ENCODE data around the gene CTBP2.

CTBP2 gene

DNA sequence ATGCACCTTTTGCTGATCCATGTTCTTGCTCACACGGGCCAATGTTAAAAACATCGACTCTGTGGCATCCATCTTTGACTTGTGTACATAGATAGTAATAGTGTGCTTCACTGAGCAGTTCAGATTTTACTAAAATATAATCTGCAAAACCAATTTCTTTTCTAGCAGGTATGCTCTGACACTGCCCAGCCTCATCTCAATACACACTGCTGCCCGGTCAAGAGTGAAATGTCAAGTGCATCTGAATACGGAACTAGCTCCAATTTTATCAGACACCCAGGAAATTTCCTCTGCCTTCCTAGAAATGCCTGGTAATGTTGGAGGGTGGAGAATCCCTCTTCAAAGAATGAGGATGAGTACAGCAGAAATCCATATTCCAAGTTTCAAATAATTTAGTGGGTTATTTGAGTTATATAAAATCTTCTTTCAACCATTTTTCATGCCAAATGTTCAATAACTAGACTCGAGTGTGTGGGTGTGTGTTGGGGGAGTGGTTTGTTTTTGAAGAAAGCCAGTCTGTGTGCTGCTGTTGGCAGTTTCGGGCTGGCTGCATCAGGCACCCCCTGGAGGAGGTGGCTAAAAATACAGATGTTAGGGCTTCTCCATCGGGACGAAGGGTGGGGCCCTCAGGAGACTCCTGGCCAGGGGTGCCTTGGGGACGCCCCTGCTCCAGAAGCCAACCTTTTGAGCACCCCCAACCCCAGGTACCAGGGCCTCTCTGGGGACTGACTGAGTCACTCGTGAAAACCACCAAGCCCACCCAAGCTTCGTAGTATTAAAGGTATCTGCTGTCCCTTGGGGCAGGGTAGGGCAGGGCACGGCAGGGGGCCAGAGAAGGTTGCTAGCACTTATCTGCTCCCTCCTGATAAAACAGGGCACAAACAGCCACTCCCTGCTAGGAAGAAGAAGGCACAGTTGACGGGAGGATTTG lies 15.4 kb downstream of the CTBP2 start:
- DNase-seq (ENCODE audit: low read depth in 1 of 2, low spot score in 1 of 2), result no peak

DNA sequence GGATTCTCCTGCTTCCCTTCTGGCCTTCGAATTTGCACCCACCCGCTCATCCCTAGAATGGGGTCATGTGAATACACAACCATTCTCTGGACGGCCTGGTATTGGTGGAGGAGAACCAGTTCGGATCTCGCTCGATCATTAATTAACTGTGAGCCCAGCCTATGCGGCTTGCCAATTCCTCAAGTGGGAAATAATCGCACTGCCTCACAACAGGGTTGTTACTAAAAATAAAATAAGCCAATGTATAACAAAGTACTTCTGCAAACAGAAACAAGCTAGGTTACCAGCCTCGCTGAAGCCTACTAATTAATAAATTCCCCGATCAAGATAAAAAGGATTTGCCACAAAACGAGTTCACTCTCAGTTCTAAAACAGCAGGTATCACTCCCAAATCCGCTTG lies 16.2 kb downstream of the CTBP2 start:
- no peak for DNase-seq (ENCODE audit: low read depth in 1 of 2, low spot score in 1 of 2)

DNA sequence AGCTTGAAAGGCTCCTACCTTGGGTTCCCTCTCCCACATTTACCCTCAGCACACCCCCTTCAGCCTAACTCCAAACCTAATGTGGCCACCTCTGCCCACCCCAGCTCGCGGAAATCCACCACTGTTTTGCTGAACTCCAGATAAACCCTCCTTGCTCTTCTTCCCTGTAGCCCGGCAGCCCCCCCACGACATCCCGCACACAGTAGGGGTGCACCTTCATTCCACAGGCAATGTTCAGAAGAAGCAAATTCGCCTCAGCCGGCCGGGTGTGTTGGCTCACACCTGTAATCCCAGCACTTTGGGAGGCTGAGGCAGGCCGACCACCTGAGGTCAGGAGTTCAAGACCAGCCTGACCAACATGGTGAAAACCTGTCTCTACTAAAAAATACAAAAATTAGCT lies 17.4 kb downstream of the CTBP2 start:
- DNase-seq (ENCODE audit: low read depth in 1 of 2, low spot score in 1 of 2), result no peak

DNA sequence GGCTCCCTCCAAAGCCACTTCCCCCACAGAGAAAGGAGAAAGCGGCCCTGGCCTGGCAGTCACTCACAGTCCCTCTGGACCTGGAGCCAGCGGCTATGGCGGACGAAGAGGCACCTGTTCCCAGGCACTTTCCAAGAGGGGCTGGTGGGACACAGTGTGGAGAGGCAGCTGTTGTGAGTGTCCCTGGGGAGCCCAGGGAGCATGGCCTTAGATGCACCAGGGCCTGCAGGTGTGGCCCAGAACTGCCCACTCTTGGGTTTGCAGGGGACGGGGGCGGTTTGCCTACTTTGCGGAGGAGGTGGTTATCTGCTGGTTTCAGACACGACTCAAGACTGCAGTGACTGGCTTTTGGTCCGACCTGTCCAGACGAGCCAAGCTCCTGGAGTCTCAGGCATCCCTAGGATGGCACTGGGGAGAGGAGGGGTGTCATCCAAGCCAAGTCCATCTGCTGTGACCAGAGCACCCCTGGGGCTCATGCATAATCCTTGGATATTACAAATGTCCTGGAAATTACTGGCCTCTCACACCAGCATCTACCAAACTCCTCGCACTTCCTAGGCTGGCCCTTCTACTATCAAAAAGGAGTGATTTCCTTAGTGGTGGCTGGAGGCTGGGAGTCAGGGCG lies 18.4 kb downstream of the CTBP2 start:
- no peak for DNase-seq (ENCODE audit: low read depth in 1 of 2, low spot score in 1 of 2)

DNA sequence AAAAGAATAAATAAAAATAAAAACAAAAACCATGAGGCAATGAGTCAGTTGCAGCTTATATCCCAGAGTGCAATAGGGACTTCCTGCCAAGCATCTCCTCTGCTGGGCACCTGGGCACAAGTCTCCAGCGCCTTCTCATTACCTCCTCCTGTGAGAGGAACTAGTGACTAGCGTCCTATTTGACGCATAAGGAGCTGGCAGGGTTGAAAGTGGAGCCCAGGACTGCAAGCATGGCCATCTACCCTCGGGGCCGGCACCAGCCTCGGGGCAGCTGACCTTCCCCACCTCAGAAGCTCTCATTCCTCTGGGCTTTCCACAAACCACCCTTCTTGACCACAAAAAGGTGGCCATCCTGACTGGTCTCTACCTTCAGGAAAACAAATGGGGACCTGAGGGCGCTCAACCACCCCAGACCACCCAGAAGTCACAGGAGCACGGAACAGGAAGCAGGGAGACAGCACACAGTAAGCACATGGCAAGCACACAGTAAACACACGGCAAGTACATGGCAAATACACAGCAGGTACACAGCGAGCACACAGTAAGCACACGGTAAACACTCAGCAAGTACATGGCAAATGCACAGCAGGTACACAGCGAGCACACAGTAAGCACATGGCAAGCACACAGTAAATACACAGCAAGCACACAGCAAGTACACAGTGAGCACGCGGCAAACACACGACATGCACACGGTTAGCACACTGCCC lies 19.1 kb downstream of the CTBP2 start:
- DNase-seq (ENCODE audit: low read depth in 1 of 2, low spot score in 1 of 2), result no peak

DNA sequence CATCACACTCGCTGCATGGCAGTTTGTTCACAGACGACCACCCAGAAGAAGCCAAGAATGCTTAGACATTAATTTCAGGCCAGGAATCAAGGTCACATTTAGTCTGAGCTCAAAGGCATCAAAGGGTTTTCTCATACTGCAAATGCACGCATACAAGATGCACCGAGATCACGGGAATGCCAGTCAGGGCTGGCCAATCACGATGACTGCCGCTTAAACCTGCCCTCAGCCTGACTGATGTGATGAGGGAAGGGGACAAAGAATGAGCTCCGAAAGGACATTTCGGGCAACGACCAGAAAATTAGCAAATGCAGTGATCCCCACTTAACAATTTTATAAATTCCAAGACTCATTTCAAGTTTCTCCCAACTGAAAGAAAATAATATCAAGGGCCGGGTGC lies 20.2 kb downstream of the CTBP2 start:
- no peak for DNase-seq (ENCODE audit: low read depth in 1 of 2, low spot score in 1 of 2)

DNA sequence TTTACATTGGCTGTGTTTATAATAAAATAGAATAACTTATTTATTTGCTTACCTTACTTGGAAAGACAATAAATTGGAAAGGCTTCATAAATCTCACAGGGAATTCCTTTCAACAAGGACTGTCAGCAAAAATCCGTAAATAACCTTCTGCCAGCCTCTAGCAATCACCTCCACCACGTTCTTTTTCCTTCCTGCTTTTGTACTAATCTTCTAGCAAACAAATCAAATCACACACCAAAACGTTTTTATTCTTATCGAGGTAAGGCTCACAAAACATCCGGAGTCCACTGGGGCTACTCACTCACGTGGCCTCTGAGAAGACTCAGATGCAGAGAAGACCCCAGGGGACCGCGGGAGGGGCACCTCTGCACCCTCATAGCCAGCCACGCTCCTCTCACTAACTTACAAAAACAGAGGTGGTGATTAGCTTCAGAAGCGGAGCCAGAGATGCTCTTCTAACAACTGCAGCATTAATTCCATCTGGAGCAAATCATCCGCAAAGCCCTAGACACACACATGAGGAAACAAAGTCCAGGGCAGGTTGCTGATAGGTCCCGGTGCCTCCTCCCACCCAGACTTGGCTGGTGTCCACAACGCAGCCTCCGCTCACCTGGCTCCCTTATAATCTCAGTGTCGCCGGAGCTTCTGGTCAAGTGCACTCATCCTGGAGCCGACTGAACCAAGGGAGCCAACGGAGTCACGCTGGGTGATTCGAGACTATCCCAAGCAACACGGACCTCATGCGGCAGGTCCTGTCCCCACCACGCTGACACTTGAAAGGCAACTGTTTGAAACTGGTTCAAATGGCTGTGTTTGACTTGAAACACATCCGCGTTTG lies 22.5 kb downstream of the CTBP2 start:
- no peak for DNase-seq (ENCODE audit: low read depth in 1 of 2, low spot score in 1 of 2)

DNA sequence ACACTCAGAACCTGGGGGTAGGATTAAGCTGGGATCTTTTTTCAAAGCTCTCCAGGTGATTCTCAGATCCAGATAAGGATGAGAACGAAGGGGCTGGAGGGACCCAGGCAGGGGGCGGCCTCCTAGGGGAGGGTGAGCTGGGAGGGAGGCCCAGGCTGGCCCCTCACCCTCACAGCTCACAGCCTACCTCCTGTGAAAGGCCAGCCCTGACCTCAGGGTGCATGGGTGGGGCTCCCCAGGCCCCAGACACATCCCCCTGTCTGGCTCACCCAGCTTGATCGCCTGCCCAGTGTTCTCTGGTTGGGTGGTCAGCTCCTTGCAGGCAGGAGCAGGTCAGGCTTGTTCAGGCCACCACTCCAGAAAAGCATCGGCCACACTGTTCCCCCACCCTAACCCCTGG lies 24.3 kb downstream of the CTBP2 start:
- DNase-seq (ENCODE audit: low read depth in 1 of 2, low spot score in 1 of 2), result no peak

DNA sequence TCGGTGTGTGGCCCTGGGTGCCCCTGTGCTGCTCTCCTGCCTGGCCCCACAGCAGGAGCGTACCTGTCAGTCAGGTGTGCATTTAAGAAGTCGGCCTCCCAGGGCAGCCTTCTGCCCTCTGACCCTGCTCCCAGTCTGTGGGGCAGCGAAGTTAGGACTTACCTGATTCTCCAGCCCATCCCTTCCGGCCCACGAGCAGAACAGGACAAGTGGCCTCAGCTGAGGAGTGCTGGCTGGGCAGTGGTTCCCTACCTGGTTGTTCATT lies 24.7 kb downstream of the CTBP2 start:
- no peak for DNase-seq (ENCODE audit: low read depth in 1 of 2, low spot score in 1 of 2)

DNA sequence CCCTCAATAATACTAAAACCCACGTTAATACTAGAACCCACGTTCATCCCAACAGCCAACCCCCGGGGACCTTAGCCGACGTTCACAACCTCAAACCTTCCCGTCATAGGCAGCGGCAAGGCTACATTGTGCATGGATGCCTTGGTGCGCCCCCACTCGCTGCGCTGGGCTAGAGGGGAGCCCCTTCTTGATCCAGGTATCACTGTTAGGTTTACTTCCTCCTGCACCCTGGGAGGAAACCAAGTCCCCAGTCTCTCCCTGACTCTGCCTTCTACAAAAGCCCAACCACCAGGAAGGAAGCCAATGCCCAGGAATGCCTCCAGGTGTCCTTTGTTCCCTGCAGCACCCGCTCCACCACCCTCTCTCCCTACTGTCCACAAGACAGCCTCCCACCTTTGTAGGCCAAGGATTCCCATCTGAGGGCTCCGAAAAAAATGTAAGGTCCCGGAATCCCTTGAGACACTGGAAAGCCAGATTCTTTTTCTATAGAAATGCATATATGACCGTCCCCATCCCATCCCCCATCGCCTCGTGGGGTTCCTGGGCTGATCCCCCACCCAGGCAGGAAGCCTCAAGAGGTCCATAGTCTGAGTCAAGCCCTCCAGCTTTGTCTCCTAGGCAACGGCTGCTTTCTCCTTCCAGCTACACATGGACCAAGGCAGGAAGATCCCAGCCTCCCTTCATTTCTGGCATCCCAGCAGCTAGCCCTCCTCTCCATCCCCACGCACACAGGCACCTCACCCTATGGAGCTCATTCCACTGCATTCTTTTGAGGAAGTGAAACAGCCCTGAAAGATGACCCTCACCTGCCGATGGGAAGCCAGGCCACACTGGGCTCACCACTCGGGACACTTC lies 25.2 kb downstream of the CTBP2 start:
- DNase-seq (ENCODE audit: low read depth in 1 of 2, low spot score in 1 of 2), result no peak

DNA sequence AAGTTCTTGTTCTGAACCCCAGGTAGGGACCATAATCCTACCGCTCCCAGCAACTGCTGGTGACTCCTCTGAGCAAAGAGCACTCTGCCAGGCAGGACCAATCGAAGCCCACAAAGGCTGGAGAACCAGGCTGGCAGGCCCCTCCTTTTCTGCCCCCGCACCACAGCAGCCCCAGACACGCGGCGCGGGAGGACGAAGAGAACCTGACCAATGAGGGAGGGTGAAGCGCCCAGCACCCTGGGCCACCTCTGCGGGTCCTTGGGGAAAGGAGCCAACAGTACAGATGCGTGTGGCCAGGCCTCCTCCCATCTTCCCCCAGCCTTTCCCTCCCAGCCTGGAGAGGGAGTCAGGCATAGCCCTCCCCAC lies 25.9 kb downstream of the CTBP2 start:
- DNase-seq (ENCODE audit: low read depth in 1 of 2, low spot score in 1 of 2), result no peak

DNA sequence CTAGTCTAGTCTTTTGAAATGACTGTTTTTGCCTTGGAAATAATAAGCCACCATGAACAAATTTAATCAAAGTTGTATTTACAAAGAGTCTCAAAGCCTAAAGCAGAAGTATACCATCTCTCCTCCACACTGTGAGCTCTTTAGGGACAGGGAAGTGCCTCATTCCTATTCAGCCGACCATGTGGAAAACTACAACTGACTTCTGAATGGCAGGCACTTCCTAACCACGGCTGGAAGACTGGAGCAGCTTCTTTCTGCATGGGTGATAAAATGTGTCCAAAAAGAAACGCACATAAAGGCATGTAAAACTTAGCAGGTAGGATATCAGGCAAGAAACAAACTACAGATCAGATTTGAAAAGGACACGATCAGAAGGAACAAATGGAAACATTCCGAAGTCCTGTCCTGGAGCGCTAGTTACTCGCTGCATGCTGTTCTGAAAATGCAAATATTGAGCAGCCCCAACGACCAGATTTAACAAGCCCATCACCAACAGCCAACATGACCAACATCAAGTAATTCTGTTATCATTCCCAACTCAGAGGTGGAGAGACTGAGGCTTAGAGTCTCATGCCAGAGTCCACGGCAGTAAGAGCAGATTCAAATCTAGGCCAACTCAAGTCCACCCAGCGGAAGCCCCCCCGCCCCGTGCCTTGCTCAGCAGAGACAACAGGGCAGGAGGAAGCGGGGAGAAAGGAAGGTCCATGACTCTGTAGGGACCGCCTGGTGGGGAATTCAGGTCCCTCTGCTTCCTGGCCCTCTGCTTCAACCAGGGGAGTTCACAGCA lies 26.5 kb downstream of the CTBP2 start:
- DNase-seq (ENCODE audit: low read depth in 1 of 2, low spot score in 1 of 2), result no peak

DNA sequence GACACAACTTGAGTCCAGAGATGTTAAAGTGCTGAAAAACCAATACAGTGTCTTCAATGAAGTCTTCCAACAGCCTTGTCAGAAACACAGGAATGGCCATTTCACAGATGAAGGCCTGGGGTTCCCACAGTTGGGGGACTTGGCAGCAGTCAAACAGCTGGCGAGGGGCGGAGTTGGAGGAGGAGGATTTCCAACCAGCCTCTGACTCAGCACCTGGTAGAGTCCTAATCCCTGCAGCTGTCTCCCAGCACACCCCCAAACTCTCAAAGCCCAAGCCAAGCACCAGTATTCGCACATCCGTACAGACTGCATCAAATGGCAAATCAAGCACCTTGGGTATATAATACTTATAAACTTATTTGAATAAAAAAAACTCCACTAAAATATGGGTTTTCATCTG lies 28.0 kb downstream of the CTBP2 start:
- no peak for DNase-seq (ENCODE audit: low read depth in 1 of 2, low spot score in 1 of 2)

DNA sequence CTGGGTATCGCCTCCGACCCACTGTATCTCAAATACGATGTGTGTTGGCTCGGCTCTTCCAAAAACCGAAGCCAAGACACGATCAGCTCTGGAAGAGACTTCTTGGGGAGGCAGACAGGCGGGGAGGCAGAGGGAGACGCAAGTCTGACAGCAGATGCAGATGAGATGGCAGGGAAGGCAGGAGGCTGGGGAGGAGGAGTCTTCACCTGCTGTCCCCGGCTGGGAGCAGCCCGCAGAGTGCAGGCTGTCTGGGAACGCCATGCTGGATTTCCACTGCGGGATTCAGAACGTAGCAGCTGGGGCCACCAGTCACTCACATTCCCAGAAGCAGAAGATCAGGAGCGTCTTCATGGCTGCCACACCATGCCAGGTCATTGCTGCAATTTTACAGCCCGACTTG lies 29.4 kb downstream of the CTBP2 start:
- DNase-seq (ENCODE audit: low read depth in 1 of 2, low spot score in 1 of 2), result no peak

DNA sequence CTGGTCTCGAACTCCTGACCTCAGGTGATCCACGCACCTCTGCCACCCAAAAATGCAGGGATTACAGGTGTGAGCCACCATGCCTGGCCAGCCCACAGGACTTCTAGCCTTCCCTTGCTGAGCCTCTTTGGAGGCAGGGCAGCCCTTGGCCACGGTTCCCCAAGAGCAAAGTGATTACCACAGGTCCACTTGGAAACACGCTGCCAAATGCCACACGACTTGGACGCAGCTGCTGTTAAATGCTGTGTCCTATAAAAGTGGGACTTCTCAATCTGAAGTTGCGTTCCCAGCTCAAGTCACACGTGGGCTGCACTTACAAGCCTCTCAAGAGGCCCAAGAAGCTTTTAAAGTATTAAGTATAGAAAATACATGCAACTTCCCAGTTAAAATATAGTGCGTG lies 30.1 kb downstream of the CTBP2 start:
- DNase-seq (ENCODE audit: low read depth in 1 of 2, low spot score in 1 of 2), result no peak

DNA sequence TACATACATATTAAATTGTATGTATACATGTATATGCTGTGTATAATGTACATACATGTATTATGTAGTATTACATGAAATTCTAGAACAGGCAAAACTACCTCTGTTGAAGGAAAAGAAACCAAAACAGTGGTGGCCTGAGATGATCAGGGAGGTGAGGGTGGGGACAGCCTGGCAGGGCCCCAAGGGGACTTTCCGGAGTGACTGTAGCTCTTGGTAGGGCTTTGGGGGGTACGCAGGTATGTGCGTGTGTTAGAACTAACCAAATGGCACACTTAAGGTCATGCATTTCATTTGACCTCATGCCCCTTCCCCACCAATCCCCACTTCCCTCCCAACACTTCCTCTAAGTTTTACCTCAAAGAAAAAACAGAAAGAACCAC lies 31.3 kb downstream of the CTBP2 start:
- no peak for DNase-seq (ENCODE audit: low read depth in 1 of 2, low spot score in 1 of 2)

DNA sequence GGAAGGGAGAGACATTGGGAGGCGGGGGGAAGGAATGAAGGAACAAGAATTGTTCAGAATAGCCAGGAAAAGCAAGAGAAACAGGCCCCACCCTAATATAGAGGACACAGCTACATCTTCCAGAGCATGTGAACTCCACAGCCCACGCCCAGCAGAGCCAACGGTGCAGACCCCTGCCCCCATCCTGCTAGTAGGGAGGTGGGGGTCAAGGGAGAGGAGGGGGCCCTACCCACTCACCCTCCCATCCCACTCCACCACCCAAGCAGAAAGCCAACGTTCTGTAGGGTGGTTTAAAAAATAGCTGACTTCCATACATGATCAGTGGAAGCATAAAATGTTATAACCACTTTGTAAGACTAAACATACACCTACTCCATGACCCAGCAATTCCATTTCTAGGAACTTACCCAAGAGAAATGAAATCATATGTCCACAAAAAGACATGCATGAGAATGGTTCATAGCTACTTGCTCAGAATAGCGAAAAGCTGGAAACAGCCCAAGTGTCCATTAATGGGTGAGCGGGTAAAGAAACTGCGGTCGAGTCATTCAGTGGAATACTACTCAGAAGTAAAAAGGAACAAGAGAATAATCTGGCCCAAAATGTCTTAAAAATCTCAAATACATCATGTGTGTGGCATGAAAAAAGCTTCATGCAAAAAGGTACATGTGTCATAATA lies 31.8 kb downstream of the CTBP2 start:
- DNase-seq (ENCODE audit: low read depth in 1 of 2, low spot score in 1 of 2), result no peak

DNA sequence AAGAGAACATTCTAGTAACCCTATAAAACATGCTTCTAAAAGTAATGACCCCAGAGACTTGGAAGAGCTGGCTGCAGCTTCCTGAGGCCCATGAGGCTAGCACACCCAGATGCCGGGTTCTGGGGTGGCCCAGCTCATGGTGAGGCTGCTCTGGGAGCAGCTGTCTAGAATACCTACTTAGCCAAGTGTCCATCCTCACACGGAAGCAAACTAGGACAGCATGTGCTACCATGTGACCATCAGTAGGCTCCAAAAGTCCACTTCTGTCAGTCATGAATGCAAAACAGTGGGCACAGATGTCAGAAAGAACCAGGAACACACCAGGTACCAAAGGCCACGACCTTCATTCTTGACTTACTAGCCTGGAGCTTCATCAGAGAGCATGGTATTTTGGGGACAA lies 32.4 kb downstream of the CTBP2 start:
- DNase-seq (ENCODE audit: low read depth in 1 of 2, low spot score in 1 of 2), result no peak

DNA sequence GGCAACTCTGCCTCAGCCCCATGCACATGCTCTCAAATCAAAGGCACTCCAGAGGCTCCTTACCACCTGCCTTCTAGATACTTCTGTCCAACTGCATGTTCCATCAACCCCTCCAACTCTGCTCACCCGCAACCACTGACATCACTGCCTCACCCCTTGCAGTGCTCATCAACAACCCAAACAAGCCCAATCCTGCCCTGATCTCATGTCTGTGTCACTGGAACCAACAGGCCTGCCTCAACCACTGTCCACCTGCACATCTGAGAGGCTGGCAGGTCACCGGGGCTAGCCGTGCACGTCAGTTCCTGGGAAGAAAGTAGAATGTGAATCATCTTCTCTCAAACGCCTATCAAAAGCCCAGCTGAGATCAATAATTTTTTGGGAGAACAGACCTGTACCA lies 33.3 kb downstream of the CTBP2 start:
- no peak for DNase-seq (ENCODE audit: low read depth in 1 of 2, low spot score in 1 of 2)

Data from activated CD4-positive, alpha-beta T cell treated with anti-CD3 and anti-CD28 coated beads, Interleukin-2, amount 50 U/mL, for 24 hours (primary cell).